HCT116 (cell line): Measurements from ENCODE around the gene FAM76B. TPM values are rescaled to one million over a fixed set of nuclear protein-coding genes. Genes with fewer than 3 reads are reported as not detected.

Experiments
- ATAC-seq: fragments of 200-7000 bp; cut with Tn5 transposase; 2 replicates; pipeline ENCODE4 v1.9.1; 2020; ENCODE audit warnings: mild to moderate bottlenecking, moderate library complexity
- BruUV-seq: library from RNA; stranded (reverse); fragments of 400-500 nt; replicated peaks from 2 replicates; lab custom pipeline; 2021; lab: Mats Ljungman, UMichigan
- CTCF ChIA-PET: fragments of 300-600 bp; sonication (Branson Sonifier 250); formaldehyde crosslinking; loops from one replicate; lab custom pipeline; 2021; ENCODE audit warnings: antibody characterized with exemption; lab: Charles Lee
- POLR2A ChIA-PET: fragments of 300-600, 350-600 bp; sonication (Branson Sonifier 250); formaldehyde crosslinking; loops from one replicate; lab custom pipeline; 2021; ENCODE audit warnings: antibody characterized with exemption; lab: Charles Lee
- RAD21 ChIA-PET, 2 experiments: fragments of 300-600 bp; sonication (Branson Sonifier 250); formaldehyde crosslinking; loops; one replicate each; lab custom pipeline; 2023; ENCODE audit warnings: low total read pairs in 2 of 2; ENCODE audit not compliant: uncharacterized antibody in 2 of 2, unreplicated experiment in 2 of 2, low non-redundant PET in 1 of 2; lab: Charles Lee
- DNase-seq: peaks from one replicate; pipeline ENCODE4 v3.0.0-alpha.2; 2010; ENCODE audit warnings: low read depth, low spot score
- H2AFZ ChIP-seq: fragments of 200-600 bp; shearing (Covaris generic), sonication (generic); 2 replicates; pipeline ENCODE4 v1.6.1; 2017; ENCODE audit warnings: low read depth, mixed run types, mixed read lengths, antibody characterized with exemption, low read length; ENCODE audit not compliant: poor library complexity, severe bottlenecking
- H3K27ac ChIP-seq: 2 replicates; pipeline ENCODE4 v1.5.1; 2012; ENCODE audit warnings: low read depth, low read length
- H3K27me3 ChIP-seq: fragments of 200-600 bp; sonication (generic); 2 replicates; pipeline ENCODE4 v1.6.1; 2016; ENCODE audit warnings: mixed run types, low read length, mixed read lengths; ENCODE audit not compliant: insufficient read depth
- H3K36me3 ChIP-seq, 2 experiments: fragments of 200-500 bp in 1 of 2; fragments of 200-600 bp in 1 of 2; sonication (Bioruptor generic) in 1 of 2; sonication (generic) in 1 of 2; 2 replicates each; pipeline versions ENCODE4 v1.5.1 to v1.6.1; 2014 to 2016; ENCODE audit warnings: low read length in 2 of 2, inconsistent platforms in 1 of 2, mixed read lengths in 1 of 2, mixed run types in 1 of 2; ENCODE audit not compliant: insufficient read depth in 2 of 2, control insufficient read depth in 1 of 2
- H3K4me1 ChIP-seq, 2 experiments: fragments of 200-600 bp in 1 of 2; sonication (generic) in 1 of 2; 2 replicates each; pipeline versions ENCODE4 v1.5.1 to v1.6.1; 2012 to 2017; ENCODE audit warnings: low read length in 2 of 2, inconsistent platforms in 1 of 2, mild to moderate bottlenecking in 1 of 2, mixed read lengths in 1 of 2, mixed run types in 1 of 2, moderate library complexity in 1 of 2; ENCODE audit not compliant: insufficient read depth in 2 of 2, control insufficient read depth in 1 of 2
- H3K4me2 ChIP-seq: fragments of 200-600 bp; sonication (generic); 2 replicates; pipeline ENCODE4 v1.6.1; 2017; ENCODE audit warnings: mixed run types, low read length, mixed read lengths
- H3K4me3 ChIP-seq, 2 experiments: fragments of 200-600 bp in 1 of 2; sonication (generic) in 1 of 2; replicated peaks in 1 of 2; 2 replicates each; pipeline ENCODE4 v1.5.1; 2011 to 2016; ENCODE audit warnings: low read length in 2 of 2, control low read depth in 1 of 2, low read depth in 1 of 2, mild to moderate bottlenecking in 1 of 2, mixed read lengths in 1 of 2, mixed run types in 1 of 2
- H3K79me2 ChIP-seq: fragments of 200-600 bp; sonication (generic); 2 replicates; pipeline ENCODE4 v1.6.1; 2017; ENCODE audit warnings: mild to moderate bottlenecking, mixed run types, low read length, moderate library complexity, mixed read lengths; ENCODE audit not compliant: insufficient read depth
- H3K9ac ChIP-seq: fragments of 200-600 bp; sonication (generic); 2 replicates; pipeline ENCODE4 v1.6.1; 2016; ENCODE audit warnings: low read length, mixed read lengths
- H3K9me2 ChIP-seq: fragments of 200-600 bp; sonication (generic), shearing (Covaris generic); 2 replicates; pipeline ENCODE4 v1.6.1; 2017; ENCODE audit warnings: mixed run types, mild to moderate bottlenecking, moderate library complexity; ENCODE audit not compliant: insufficient read depth
- H3K9me3 ChIP-seq, 2 experiments: fragments of 200-500 bp in 1 of 2; fragments of 200-600 bp in 1 of 2; sonication (Bioruptor generic) in 1 of 2; sonication (generic) in 1 of 2; 2 replicates each; pipeline ENCODE4 v1.6.1; 2014 to 2017; ENCODE audit warnings: low read length in 2 of 2, mixed read lengths in 2 of 2, inconsistent platforms in 1 of 2, low read depth in 1 of 2, mild to moderate bottlenecking in 1 of 2, mixed run types in 1 of 2, moderate library complexity in 1 of 2; ENCODE audit not compliant: control insufficient read depth in 1 of 2, insufficient read depth in 1 of 2
- H4K20me1 ChIP-seq: fragments of 200-600 bp; sonication (generic), shearing (Covaris generic); 2 replicates; pipeline ENCODE4 v1.6.1; 2017; ENCODE audit warnings: mixed run types, mild to moderate bottlenecking, moderate library complexity; ENCODE audit not compliant: insufficient read depth
- CBX3 ChIP-seq: IDR thresholded peaks from 2 replicates; pipeline ENCODE4 v1.6.1; 2012; ENCODE audit warnings: low read depth
- ELF1 ChIP-seq: IDR thresholded peaks from 2 replicates; pipeline ENCODE4 v1.6.1; 2012; ENCODE audit warnings: low read depth, borderline replicate concordance
- EZH2phosphoT487 ChIP-seq: fragments of 200-600 bp; IDR thresholded peaks from 2 replicates; pipeline ENCODE4 v1.6.1; 2018; ENCODE audit warnings: antibody characterized with exemption, borderline replicate concordance
- POLR2A ChIP-seq: IDR thresholded peaks from 2 replicates; pipeline ENCODE4 v1.7.0; 2011; ENCODE audit warnings: borderline replicate concordance; ENCODE audit not compliant: insufficient read depth, insufficient read length; ENCODE audit errors: extremely low read depth
- POLR2AphosphoS5 ChIP-seq: IDR thresholded peaks from 2 replicates; pipeline ENCODE4 v1.6.1; 2011; ENCODE audit warnings: mild to moderate bottlenecking, low read depth, low read length, moderate library complexity
- RAD21 ChIP-seq: IDR thresholded peaks from 2 replicates; pipeline ENCODE4 v1.6.1; 2012; ENCODE audit warnings: low read depth, mild to moderate bottlenecking
- SIN3A ChIP-seq: IDR thresholded peaks from 2 replicates; pipeline ENCODE4 v1.6.1; 2012; ENCODE audit warnings: low read depth
- TCF7L2 ChIP-seq: IDR thresholded peaks from 2 replicates; pipeline ENCODE4 v1.7.0; 2011; ENCODE audit warnings: borderline replicate concordance, inconsistent platforms; ENCODE audit not compliant: insufficient read depth, insufficient read length; ENCODE audit errors: extremely low read depth
- YY1 ChIP-seq: IDR thresholded peaks from 2 replicates; pipeline ENCODE4 v1.6.1; 2011; ENCODE audit warnings: low read length, low read depth, moderate library complexity, mild to moderate bottlenecking; ENCODE audit not compliant: insufficient replicate concordance; ENCODE audit errors: extremely low read depth
- ZFX ChIP-seq: fragments of 450-650 bp; IDR thresholded peaks from 2 replicates; pipeline ENCODE4 v1.6.1; 2017
- ZNF274 ChIP-seq: fragments of 200-500 bp; sonication (Bioruptor generic); IDR thresholded peaks from 2 replicates; pipeline ENCODE4 v1.6.1; 2014; ENCODE audit warnings: mild to moderate bottlenecking, low read depth, low read length, inconsistent platforms
- intact Hi-C: fragments of 100-400 bp; cut with micrococcal nuclease; formaldehyde crosslinking; loops from 2 replicates; pipeline ENCODE4 v1.10.0; 2022
- total RNA-seq: library from RNA; stranded (reverse); gene quantifications from one replicate; pipeline ENCODE4 v1.2.1, GENCODE V29; 2021; ENCODE audit not compliant: unreplicated experiment
- TF ChIP-seq, protein P1 (sequence below), 3 experiments: fragments of 200-600 bp in 1 of 3; sonication (generic) in 1 of 3; IDR thresholded peaks in 2 of 3; conservative IDR thresholded peaks in 1 of 3; 2 replicates each; pipeline ENCODE4 v1.5.1; 2012 to 2017; ENCODE audit warnings: low read depth in 2 of 3, low read length in 2 of 3, antibody characterized with exemption in 1 of 3, borderline replicate concordance in 1 of 3, control low read depth in 1 of 3, mild to moderate bottlenecking in 1 of 3, mixed read lengths in 1 of 3, mixed run types in 1 of 3, moderate library complexity in 1 of 3; ENCODE audit not compliant: insufficient read depth in 1 of 3
- TF ChIP-seq, protein P2 (sequence below): IDR thresholded peaks from 2 replicates; pipeline ENCODE4 v1.6.1; 2012; ENCODE audit warnings: low read depth
- TF ChIP-seq, protein P3 (sequence below): IDR thresholded peaks from 2 replicates; pipeline ENCODE4 v1.6.1; 2012

FAM76B gene
- total RNA-seq, 1 experiment from 2014 or later, result 27.5 TPM

DNA sequence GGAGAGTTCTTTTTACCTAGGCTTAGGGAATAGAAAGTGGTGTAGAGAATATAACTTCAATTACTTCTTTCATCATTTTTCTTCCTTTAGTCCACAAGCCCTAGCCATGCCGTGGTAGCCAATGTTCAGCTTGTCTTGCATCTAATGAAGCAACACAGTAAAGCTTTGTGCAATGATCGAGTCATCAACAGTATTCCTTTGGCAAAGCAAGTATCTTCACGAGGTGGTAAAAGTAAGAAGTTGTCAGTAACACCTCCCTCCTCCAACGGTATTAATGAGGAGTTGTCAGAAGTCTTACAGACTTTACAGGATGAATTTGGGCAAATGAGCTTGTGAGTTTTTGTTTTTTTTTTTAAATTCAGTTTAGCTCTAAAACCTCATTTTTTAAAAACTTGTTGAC, 38.1 kb upstream of the FAM76B start:
- no peaks in the 10 kb centered on the region for H3K9me3 ChIP-seq
- H2AFZ ChIP-seq, result no peak overlapping the region
- H3K79me2 ChIP-seq, result no peaks in the 10 kb centered on the region
- H3K36me3 ChIP-seq, result peaks cover 8 to 18% of the 10 kb centered on the region in 2 experiments
- ChIA-PET POLR2A (interaction anchor here (0.6 kb wide), 1 partner anchor 999 kb away, joined by 3 read pairs; no protein-coding TSS in a partner anchor), CTCF (interaction anchor here (1.4 kb wide), 1 partner anchor 9 kb away, joined by 4 read pairs; no protein-coding TSS in a partner anchor), RAD21 (no interaction called here)
- H3K4me1 ChIP-seq, result no peaks in the 10 kb centered on the region
- H3K9ac ChIP-seq, result no peak overlapping the region
- no peak for DNase-seq
- intact Hi-C loops, result no loop called here
- no peak for TF ChIP-seq ELF1
- TF ChIP-seq ZNF274, result no peak
- TF ChIP-seq POLR2AphosphoS5, result no peak
- TF ChIP-seq CBX3, result no peak
- no peak overlapping the region for H3K4me2 ChIP-seq
- H3K4me3 ChIP-seq, result no peak overlapping the region
- H3K27me3 ChIP-seq, result no peaks in the 10 kb centered on the region
- no peak for ATAC-seq
- H4K20me1 ChIP-seq, result no peaks in the 10 kb centered on the region
- H3K27ac ChIP-seq, result no peak overlapping the region
- BruUV-seq, result no TSS peak
- H3K9me2 ChIP-seq, result no peaks in the 10 kb centered on the region

DNA sequence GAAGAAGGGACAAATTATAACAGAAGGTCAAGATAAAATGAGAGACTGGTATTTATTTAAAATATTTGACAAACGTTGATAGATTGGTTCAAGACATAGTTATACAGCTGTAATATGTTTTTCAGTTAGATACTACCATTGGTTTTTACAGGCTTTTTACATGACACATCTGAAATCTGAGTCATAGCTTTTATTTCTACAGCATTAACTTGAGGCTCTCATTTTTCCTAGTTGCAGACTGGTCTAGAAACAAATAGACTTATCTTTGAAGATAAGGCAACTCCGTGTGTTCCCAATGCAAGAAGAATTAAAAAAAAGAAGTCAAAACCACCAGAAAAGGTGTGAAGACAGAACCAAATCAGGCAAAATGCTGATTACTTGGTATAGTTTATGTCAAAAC, 32.1 kb upstream of the FAM76B start:
- H3K9ac ChIP-seq, result no peak overlapping the region
- H3K4me1 ChIP-seq, result no peaks in the 10 kb centered on the region
- ATAC-seq, result no peak
- RAD21 ChIA-PET, result no interaction called here
- intact Hi-C loops, result no loop called here
- BruUV-seq, result no TSS peak
- H3K4me2 ChIP-seq, result no peak overlapping the region
- peaks cover 6 to 12% of the 10 kb centered on the region in 2 experiments; a peak in 3 of 4 replicates for H3K36me3 ChIP-seq
- no peaks in the 10 kb centered on the region for H3K9me2 ChIP-seq
- POLR2A ChIA-PET, result no interaction called here
- no peak overlapping the region for H2AFZ ChIP-seq
- no peaks in the 10 kb centered on the region for H4K20me1 ChIP-seq
- no peak overlapping the region for H3K4me3 ChIP-seq
- CTCF ChIA-PET, result no interaction called here
- DNase-seq, result no peak
- H3K27ac ChIP-seq, result no peak overlapping the region
- H3K27me3 ChIP-seq, result no peaks in the 10 kb centered on the region
- H3K9me3 ChIP-seq, result no peaks in the 10 kb centered on the region
- H3K79me2 ChIP-seq, result no peaks in the 10 kb centered on the region
- TF ChIP-seq SIN3A (no peak), CBX3 (no peak), RAD21 (no peak), TCF7L2 (no peak), POLR2A (no peak), YY1 (no peak), ZFX (no peak), EZH2phosphoT487 (no peak)
- TF ChIP-seq, protein P1, sequence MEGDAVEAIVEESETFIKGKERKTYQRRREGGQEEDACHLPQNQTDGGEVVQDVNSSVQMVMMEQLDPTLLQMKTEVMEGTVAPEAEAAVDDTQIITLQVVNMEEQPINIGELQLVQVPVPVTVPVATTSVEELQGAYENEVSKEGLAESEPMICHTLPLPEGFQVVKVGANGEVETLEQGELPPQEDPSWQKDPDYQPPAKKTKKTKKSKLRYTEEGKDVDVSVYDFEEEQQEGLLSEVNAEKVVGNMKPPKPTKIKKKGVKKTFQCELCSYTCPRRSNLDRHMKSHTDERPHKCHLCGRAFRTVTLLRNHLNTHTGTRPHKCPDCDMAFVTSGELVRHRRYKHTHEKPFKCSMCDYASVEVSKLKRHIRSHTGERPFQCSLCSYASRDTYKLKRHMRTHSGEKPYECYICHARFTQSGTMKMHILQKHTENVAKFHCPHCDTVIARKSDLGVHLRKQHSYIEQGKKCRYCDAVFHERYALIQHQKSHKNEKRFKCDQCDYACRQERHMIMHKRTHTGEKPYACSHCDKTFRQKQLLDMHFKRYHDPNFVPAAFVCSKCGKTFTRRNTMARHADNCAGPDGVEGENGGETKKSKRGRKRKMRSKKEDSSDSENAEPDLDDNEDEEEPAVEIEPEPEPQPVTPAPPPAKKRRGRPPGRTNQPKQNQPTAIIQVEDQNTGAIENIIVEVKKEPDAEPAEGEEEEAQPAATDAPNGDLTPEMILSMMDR (IDR thresholded peaks at IDR 0.05 in 2 of 3, conservative IDR thresholded peaks at IDR 0.05 in 1 of 3; ENCODE audit: borderline replicate concordance in 1 of 3, insufficient read depth in 1 of 3, low read depth in 2 of 3, low read length in 2 of 3), result no peak
- TF ChIP-seq, protein P2, sequence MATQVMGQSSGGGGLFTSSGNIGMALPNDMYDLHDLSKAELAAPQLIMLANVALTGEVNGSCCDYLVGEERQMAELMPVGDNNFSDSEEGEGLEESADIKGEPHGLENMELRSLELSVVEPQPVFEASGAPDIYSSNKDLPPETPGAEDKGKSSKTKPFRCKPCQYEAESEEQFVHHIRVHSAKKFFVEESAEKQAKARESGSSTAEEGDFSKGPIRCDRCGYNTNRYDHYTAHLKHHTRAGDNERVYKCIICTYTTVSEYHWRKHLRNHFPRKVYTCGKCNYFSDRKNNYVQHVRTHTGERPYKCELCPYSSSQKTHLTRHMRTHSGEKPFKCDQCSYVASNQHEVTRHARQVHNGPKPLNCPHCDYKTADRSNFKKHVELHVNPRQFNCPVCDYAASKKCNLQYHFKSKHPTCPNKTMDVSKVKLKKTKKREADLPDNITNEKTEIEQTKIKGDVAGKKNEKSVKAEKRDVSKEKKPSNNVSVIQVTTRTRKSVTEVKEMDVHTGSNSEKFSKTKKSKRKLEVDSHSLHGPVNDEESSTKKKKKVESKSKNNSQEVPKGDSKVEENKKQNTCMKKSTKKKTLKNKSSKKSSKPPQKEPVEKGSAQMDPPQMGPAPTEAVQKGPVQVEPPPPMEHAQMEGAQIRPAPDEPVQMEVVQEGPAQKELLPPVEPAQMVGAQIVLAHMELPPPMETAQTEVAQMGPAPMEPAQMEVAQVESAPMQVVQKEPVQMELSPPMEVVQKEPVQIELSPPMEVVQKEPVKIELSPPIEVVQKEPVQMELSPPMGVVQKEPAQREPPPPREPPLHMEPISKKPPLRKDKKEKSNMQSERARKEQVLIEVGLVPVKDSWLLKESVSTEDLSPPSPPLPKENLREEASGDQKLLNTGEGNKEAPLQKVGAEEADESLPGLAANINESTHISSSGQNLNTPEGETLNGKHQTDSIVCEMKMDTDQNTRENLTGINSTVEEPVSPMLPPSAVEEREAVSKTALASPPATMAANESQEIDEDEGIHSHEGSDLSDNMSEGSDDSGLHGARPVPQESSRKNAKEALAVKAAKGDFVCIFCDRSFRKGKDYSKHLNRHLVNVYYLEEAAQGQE, result no peak
- TF ChIP-seq, protein P3, sequence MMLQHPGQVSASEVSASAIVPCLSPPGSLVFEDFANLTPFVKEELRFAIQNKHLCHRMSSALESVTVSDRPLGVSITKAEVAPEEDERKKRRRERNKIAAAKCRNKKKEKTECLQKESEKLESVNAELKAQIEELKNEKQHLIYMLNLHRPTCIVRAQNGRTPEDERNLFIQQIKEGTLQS, result no peak
